GM12864 (cell line): Measurements from ENCODE around the gene CCL22.
"Not testable (repeated sequence)": the region's sequence is repeated elsewhere in the genome, so short reads cannot be mapped to it uniquely, and the experiment has no call there.

ENCODE experiments used
- DNase-seq: peaks from one replicate; pipeline ENCODE4 v3.0.0-alpha.2; 2011; ENCODE audit warnings: low read depth
- H3K4me3 ChIP-seq: 2 replicates; pipeline ENCODE4 v1.5.1; 2011; ENCODE audit warnings: mild to moderate bottlenecking, low read depth, low read length, control low read depth
- TF ChIP-seq, protein P1 (sequence below): IDR thresholded peaks from 2 replicates; pipeline ENCODE4 v1.5.1; 2011; ENCODE audit warnings: low read depth, mild to moderate bottlenecking, moderate library complexity, low read length, control low read depth, inconsistent platforms; ENCODE audit errors: missing control alignments

The CCL22 gene

DNA sequence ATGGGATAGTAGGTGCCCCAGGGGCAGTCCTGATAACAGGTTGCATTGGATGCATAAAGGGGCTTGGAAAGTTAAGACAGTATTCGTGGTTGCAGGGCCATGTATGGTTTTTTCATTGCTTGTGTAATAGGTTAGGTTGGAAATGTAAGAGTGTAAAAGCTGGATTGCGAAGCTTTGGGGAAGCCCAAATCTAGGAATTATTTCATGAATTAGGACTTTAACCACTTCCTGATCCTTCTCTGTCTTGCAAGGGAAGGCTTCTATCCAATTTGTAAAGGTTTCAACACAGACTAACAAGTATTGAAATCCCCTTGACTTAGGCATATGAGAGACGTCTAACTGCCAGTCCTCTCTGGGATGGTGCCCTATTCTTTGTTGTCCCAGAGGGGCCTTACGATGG is 38.2 kb downstream of the CCL22 start:
- no peak for DNase-seq
- TF ChIP-seq, protein P1, sequence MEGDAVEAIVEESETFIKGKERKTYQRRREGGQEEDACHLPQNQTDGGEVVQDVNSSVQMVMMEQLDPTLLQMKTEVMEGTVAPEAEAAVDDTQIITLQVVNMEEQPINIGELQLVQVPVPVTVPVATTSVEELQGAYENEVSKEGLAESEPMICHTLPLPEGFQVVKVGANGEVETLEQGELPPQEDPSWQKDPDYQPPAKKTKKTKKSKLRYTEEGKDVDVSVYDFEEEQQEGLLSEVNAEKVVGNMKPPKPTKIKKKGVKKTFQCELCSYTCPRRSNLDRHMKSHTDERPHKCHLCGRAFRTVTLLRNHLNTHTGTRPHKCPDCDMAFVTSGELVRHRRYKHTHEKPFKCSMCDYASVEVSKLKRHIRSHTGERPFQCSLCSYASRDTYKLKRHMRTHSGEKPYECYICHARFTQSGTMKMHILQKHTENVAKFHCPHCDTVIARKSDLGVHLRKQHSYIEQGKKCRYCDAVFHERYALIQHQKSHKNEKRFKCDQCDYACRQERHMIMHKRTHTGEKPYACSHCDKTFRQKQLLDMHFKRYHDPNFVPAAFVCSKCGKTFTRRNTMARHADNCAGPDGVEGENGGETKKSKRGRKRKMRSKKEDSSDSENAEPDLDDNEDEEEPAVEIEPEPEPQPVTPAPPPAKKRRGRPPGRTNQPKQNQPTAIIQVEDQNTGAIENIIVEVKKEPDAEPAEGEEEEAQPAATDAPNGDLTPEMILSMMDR, result no peak
- no peak overlapping the region for H3K4me3 ChIP-seq

DNA sequence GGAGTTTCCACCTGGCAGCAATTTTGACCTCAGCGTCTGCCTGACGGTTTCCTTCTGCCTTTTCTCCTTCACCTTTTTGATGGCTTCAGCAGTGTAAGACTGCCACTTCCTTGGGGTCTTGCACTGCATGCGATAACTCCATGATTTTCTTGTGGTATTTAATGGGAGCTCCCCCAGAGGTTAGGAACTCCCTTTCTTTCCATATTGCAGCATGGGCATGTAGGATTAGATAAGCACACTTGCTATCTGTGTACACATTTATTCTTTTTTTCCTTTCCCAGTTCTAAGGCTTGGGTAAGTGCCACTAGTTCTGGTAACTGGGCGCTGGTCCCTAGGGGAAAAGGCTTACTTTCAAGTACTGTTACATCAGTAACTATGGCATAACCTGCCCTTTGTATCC is 38.9 kb downstream of the CCL22 start:
- DNase-seq, H3K4me3 ChIP-seq: not testable (repeated sequence)

DNA sequence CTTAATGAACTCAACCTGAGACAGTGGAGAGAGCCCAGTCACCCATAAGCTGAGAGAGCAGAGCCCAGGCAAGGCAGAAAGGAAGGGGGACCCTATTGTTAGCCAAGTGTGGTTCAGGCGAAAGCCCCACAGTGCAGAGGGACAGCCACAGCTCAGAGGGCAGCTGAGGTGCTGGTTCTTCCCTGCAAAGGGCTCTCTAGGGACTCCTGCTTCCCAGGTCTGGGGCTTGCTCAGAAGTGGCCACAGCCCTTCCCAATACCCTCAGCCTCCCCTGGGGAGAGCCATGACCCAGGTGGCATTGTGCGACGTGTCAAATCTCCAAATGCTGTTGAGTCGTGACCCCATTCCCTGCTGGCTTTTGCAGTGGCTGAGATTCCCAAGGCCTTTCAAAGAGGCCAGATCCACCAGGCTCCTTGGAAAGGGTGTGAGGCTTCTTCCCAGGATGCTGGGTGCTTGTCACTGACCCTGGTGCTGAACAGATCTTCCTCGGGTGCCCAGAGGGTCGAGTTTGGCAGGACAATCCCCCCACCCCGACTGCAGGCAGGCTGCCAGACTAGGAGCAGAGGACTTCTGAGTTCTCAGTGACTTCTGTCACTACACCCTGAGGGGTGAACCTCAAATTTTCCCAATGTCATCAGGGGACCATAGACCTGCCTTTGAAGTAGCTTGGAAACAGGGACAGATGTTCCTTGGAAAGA is 43.5 kb downstream of the CCL22 start:
- TF ChIP-seq, protein P1, result no peak
- no peak for DNase-seq
- H3K4me3 ChIP-seq, result no peak overlapping the region

DNA sequence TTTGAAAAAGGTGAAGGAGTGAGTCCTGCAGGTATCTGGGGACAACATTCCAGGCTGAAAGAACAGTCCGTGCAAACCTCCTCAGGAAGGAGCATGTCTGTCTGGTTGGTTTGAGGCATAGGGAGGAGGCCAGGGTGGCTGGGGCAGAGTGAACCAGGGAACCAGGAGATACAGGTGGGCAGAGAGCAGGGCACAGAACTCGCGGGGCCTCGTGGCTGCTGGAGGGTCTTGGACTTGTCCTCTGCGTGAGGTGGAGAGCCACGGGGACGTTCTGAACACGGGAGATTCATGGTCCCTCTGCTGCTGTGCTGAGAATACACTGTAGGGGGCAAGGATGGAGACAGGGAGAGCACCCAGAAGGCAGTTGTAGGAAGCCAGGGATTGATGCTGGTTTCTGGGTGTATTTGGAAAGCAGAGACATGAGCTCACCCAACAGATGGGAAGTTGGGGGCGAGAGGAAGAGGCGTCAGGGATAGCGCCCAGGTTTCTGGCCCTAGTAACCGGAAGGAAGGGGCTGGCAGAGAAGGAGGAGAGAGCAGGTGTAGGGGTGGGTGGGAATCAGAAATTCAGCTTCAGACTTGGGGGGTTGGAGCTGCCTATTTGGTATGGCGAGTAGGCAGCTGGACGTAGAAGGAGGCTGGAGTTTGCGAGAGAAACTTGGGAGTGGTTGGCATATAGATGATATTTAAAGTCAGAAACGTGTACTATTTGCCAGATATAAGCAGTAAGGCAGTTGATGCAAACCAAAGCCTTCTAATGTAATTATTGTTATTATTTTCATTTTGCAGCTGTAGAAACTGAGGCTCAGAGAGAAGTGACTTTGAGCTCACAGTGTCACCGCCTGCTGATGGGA is 45.6 kb downstream of the CCL22 start, which contains the start of gene CCL17:
CCL17 (plus strand) TSS at position 803 of the 853 bp plus-strand sequence. CDS start 9,166 bp downstream, outside the sequence.
- H3K4me3 ChIP-seq, result no peak within 1 kb of the TSS
- DNase-seq, result no peak
- TF ChIP-seq, protein P1, result no peak

DNA sequence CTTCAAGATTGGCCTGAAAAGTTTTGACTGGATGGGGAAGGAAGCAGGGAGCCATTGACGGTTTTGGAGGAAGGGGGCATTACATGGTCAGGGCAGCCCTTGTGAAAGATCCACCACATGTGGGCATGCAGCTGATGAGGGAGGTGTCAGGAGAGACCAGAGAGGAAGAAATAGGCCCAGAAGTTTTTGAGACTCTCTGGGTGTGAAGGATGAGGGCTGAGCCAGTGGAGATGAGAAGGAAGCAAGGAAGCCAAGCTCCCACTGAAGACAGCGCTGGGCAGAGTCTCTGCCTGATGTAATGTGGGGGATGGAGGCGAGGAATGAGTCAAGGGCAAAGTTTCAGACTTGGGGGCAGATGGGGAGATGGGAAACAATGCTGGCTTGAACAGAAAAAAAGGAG is 46.5 kb downstream of the CCL22 start:
- H3K4me3 ChIP-seq, result no peak overlapping the region
- no peak for DNase-seq
- TF ChIP-seq, protein P1, result no peak

DNA sequence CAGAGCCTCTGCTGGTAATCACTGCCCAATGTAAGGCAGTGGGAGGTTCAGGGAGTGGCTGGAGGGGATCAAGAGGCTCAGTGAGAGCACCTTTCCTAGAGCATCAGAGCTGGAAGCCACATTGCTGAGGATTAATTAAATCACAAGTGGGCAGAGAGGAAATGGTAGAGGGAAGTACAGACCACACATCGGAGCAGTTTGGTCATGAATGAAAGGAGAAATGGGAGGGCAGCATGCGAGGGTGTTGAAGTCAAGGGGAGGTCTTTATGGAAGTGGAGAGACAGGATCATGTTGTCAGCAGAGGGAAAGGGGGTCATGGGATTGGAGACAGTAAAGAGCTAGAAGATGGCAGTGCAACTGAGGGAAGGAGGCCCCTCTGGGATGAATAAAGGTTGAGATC is 48.3 kb downstream of the CCL22 start:
- DNase-seq, result no peak
- TF ChIP-seq, protein P1, result no peak
- no peak overlapping the region for H3K4me3 ChIP-seq

DNA sequence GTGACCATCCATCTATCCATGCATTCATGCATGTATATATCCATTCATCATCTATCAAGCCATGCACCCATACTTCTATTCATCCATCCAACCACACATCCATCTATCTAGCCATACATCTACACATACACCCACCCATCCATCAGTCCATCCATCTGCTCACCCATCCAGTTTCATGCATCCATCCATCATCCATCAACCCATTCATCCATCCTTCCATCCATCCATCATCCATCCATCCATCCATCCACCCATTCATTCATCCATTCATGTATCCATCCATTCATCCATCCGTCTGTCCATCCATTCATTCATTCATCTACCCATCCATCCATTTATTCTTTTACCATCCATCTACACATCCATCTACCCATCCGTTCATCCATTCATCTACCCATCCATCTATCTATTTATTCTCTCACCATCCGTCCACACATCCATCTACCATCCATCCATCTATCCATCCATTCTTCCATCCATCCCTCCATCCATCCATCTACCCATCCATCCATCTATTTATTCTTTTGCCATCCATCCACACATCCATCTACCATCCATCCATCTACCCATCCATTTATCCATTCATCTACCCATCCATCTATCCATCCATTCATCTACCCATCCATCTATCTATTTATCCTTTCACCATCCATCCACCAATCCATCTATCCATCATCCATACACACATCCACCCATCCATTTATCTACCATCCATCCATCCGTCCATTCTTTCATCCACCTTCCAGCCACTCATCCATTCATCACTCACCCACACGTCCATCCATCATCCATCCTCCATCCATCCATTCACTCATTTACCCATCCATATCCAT is 49.2 kb downstream of the CCL22 start:
- no peak for DNase-seq
- no peak overlapping the region for H3K4me3 ChIP-seq
- TF ChIP-seq, protein P1, result no peak
